ENCODE results near the gene GPATCH1.

DNA sequence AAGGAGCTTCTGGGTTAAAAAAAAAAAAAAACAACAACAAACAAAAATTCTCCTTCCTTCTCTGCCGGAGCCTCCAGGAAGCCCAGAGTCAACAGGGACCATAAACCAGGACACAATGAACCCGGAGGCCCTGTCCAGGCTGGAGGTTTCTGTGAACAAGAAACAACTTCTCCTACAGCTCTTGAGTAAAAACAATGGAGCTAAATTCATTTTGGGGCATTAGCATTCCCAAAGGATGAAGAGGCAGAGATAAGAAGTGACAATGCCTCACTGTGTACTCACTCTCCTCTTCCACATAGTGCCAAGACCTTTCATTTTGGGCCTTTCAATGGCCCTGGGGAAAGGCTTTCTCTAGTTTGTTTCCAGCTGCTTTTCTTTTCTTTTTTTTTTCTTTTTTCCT lies 25.3 kb upstream of the GPATCH1 start:
- TF ChIP-seq EZH2 (IDR thresholded peaks at IDR 0.05) (no peak), POLR2AphosphoS5 (IDR thresholded peaks at IDR 0.05; ENCODE audit: borderline replicate concordance, low read depth, low read length) (no peak)
